Measurements from ENCODE around the gene FLACC1.
A peak's percentile ranks its signal among the peaks of the same experiment; 100 is the strongest.
"Not testable (repeated sequence)": the region's sequence is repeated elsewhere in the genome, so short reads cannot be mapped to it uniquely, and the experiment has no call there.

FLACC1 gene, protein sequence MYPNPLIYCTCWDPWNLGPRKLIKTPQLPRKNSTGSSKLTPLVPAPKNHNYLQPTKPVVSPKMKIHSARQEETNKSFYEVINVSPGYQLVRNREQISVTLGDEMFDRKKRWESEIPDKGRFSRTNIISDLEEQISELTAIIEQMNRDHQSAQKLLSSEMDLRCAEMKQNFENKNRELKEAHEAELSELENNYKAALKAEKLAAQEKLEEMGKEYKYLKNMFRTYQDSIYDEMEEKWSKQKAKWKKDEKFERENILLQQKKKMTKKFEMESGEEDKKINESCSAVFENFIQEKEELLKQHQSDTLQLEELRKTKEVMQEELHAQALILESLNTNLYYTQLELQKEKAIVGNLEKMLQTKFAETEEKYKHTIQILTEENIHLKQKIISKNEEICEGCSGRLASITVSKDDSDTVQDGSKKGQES

GRCh38 chr2:201357221-201357620 is at the start of gene FLACC1:
FLACC1 (minus strand) TSS chr2:201357345; CDS start chr2:201351404, 5,941 bp downstream.
- peak in 1 of 3 experiments; percentile 41 for DNase-seq

DNA sequence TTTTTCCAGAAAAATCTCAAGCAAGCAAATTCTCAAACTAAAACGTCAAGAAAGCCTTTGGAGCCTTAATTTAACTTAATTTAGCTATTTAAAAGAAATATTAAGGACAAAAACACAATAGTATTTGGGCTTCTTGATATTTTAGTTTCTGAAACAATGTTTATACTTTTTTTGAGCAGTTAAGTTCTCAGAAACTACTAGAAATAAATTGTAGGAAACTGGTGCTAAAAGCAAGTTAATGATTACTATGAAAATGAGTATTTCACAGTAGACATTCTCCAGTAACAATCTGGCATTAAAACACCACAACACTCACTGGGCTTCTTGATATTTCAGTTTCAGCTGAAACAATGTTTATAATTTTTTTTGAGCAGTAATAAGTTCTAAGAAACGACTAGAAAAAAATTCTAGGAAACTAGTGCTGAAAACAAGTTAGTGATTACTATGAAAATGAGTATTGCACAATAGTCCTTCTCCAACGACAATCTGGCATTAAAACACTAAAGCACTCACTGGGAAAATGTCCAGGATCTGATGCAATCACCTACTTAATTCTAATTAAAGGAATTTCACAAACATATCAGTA is 49.0 kb upstream of the FLACC1 start:
- DNase-seq: no peak

GRCh38 chr2:201404699-201405280 is 47.6 kb upstream of the FLACC1 start:
- DNase-seq: no peak

GRCh38 chr2:201403880-201404279 is 46.7 kb upstream of the FLACC1 start:
- peak in 2 of 3 experiments; percentile 5 to 42 for DNase-seq

DNA sequence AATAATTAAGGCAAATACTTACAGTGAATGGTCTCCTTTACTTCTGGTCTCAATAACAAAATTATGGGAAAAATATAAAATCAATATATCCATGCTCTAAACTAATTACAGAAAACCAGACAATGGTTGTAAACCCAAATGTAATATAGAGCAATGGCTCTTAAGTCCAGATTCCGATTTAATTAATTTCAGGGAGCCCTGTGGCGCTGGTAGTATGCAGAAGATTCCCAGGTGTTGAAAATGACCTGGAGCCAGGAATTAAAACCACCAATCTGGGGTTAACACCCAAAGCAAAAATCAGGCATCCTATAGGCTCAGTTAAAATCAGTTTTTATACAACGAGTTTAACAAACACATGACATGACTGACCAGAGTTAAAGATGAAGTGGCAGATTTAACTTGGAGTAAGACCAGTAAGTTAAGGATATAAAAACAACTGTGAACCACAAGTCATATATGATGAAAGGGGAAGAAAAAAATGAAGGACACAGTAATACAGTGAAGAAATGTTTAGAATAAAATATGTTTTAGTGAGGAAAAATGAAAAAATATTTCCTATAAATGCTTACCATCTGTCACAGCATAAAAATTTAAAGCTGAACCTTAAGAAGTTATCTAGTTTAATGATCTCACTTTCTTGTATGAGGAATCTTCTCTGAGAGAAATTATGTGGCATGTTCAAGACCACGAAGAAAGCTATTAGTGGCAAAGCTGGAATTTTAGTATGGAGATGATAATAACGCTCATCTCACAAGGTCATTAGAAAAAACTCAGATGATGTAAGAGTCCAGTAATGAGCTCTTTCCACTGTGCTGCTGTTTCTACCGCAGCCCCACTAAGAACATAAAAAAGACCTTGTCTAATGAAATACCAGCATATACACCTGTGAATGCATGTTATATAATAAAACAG is 45.8 kb upstream of the FLACC1 start:
- no peak for DNase-seq

DNA sequence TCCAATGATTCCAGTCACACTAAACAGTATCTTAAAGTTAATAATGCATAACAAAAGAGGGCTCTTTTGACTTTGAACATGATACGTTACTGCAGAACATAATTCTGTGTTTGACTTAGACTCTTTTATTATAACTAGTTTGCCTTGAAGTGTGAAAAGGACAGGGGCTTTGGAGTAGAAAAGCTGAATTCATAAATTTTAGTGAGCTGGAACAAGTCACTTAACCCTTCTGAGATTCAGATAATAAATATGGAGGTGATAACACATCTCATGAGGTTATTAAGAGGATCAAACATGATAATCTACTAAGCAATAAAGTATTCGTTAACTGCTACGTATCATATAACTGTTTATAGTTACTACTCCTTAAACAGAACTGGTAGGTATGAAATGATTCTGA is 44.7 kb upstream of the FLACC1 start:
- no peak for DNase-seq

DNA sequence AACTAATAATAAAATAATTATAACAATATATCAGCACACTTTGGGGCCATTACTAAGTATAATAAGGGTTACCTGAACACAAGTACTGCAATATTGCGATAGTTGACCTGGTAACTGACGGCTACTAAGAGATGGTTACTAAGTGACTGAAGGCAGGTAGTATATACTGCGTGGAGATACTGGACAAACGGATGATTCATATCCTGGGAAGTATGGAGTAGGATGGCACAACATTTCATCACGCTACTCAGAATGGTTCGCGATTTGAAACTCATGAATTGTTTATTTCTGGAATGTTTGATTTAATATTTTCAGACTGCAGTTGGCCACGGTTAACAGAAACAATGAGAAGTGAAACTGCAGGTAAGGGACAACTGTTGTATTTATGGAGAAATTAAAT is 39.5 kb upstream of the FLACC1 start:
- DNase-seq: no peak

DNA sequence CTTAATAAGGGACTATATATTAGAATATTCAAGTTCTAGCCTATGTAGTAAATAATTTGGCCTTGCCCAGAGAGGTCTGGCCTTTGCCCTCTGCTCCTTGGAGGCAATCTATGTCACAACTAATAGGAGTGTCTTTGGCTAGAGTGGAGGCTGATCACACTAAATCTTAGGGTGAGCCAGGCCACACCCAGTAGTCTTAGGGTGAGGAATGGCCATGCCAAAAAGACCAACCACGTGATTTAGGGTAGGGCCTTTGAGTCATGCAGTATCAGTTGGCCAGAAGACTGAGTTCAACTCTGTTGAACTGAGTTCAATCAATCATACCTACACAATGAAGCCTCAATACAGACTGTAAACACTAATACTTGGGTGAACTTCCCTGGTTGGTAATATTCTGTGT is 26.0 kb upstream of the FLACC1 start:
- no peak for DNase-seq

GRCh38 chr2:201378496-201379397 is 21.6 kb upstream of the FLACC1 start:
- DNase-seq: no peak

- DNase-seq: no peak
Observed at GRCh38 chr2:201377218-201377617, 20.1 kb upstream of the FLACC1 start.

GRCh38 chr2:201369775-201370174 is 12.6 kb upstream of the FLACC1 start:
- DNase-seq: no peak

- not testable (repeated sequence) for DNase-seq
Observed at GRCh38 chr2:201369318-201369717, 12.2 kb upstream of the FLACC1 start.

GRCh38 chr2:201366146-201366545 is 9.0 kb upstream of the FLACC1 start:
- DNase-seq: no peak

DNA sequence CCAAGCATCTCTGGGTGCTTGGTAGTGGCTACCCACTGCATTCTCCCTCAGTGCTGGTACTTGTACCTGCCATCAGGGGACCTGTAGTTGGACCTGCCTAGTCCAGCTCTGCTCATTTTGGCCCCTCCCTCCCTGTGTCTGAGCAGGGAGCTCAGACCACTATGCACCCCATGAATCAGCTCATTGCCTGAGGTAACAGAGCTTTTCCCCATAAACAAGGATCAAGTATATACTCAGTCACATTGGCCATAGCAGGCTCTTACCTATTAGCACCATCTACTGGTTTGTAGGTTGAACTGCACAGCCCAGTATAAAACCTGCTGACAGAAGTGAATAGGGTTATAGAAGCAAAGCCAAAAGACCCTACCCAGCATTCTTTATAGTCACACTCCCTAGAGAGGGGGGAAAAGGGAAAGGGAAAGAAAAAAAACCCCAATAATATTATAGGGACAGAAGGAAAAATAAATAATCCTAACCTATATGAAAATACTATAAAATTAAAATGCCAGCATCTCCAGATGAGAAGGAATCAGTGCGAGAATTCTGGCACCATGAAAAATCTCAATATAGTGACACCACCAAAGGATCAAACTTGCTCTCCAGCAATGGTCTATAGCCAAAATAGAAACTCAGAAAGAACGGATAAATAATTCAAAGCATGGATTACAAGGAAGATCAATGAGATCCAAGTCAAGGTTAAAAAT is 6.9 kb upstream of the FLACC1 start:
- DNase-seq: peak in 2 of 3 experiments; percentile 11 to 40

- no peak for DNase-seq
Observed at GRCh38 chr2:201362396-201362795, 5.3 kb upstream of the FLACC1 start.

- DNase-seq: no peak
Observed at GRCh38 chr2:201361078-201361733, 4.1 kb upstream of the FLACC1 start.

DNA sequence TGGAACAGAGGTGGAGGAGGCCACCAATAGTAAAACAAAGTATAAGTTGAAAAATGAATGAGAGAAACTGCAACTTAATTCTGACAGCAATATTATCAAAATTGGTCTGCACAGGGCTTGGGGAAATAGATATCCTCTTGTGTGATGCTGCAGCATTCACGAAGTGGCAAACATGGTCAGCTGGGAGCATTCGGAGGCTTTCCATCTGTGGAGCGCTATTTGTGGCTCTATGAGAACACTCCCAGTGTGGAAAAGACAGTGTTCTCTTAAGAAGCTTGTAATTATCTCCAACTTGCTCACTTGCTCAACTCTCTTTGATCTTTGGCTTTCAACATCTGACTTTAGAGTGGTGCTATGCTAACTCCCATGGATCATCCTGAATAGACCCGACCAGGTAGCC is 3.1 kb upstream of the FLACC1 start:
- DNase-seq: no peak

GRCh38 chr2:201358684-201359083 is 1.5 kb upstream of the FLACC1 start:
- DNase-seq: no peak

DNA sequence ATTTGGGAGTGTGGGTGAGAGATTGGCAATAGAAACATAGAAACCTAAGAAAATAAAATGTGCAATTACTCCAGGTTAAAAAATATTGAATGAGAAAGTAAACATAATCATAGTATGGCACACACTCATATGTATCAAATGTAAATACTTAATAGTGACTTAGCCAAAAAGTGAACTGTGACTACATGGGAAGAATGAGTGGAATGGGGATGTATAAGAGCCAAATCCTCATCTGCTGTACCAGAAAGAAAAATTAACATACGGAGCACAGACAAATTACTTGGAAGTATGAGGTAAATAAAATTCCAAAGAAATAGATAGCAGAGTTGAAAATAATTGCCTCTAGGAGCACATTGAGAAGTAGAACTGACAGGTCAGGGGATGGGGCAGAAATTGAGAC is 4.0 kb downstream of the FLACC1 start:
- DNase-seq: no peak

DNA sequence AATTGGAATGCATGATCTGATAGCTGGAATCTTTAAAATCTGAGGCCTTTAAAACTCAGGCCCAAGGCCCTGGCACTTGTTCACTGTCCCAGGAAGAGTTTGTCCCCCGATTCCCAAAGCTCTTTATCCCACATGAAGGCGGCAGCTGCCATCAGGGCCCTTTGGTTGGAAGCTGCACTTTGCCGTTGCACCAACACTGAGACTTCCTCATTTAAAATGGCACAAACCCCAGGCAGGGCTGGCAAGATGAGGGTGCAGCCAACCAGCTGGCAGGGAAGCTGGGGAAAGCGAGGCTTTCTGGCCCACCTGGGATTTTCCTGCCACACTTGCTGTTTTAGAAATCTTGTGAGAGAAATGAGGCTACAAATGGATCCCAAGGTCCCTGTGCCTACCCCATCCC is 6.3 kb downstream of the FLACC1 start:
- DNase-seq: no peak

- DNase-seq: no peak
Observed at GRCh38 chr2:201349601-201350000, 7.5 kb downstream of the FLACC1 start.
